NOMO-1 (cell line): Measurements from ENCODE around the gene STRAP.
A peak's percentile ranks its signal among the peaks of the same experiment; 100 is the strongest.
"Not testable (repeated sequence)": the region's sequence is repeated elsewhere in the genome, so short reads cannot be mapped to it uniquely, and the experiment has no call there.

Experiments
- DNase-seq, 2 experiments: peaks; one replicate each; lab custom pipeline; 2025; ENCODE audit not compliant: unreplicated experiment in 2 of 2; lab: John Stamatoyannopoulos, UW

STRAP gene

DNA sequence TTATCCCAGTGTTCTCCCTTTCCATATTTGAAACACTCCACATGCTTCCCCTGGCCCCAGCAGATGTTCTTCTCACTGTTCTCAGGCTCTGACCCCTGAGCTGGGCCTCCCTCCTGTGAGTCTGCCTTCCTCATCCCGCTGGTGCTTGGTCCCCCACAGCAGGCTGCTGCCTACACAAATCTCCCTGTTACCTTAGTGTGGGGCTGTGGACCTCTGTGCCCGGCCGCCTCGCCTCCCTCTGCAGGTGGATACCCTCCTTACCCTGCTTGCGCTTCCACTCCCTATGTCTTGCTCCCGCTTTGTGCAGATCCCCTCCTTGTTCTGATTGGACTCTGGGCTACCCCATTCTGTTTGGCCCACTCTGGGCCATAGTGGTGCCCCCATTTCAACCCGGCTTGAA lies 35.9 kb downstream of the STRAP start:
- DNase-seq, result no peak

DNA sequence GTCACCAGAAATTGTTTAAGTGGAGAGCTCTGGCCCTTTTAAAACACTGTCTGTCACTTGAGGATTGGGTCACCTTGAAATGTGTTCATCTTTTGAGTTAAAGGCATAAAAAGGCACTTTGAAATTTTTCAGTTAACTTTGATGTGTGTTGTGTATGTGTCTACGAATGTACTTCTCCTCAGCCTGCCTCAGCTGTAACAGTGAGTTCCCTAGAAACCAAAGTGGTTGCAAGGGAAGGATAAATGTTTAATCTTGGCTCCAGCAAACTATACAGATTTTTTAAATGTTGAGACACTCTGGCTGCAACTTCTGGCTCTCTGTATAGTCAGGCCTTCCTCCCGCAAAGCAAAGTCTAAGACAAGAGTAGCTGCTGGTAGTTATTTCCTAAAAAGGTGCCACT lies 37.2 kb downstream of the STRAP start:
- DNase-seq, result no peak

- no peak for DNase-seq
Measured at GRCh38 chr12:15924956-15925355, 42.8 kb downstream of the STRAP start.

GRCh38 chr12:15928346-15928745 lies 46.2 kb downstream of the STRAP start:
- no peak for DNase-seq

DNA sequence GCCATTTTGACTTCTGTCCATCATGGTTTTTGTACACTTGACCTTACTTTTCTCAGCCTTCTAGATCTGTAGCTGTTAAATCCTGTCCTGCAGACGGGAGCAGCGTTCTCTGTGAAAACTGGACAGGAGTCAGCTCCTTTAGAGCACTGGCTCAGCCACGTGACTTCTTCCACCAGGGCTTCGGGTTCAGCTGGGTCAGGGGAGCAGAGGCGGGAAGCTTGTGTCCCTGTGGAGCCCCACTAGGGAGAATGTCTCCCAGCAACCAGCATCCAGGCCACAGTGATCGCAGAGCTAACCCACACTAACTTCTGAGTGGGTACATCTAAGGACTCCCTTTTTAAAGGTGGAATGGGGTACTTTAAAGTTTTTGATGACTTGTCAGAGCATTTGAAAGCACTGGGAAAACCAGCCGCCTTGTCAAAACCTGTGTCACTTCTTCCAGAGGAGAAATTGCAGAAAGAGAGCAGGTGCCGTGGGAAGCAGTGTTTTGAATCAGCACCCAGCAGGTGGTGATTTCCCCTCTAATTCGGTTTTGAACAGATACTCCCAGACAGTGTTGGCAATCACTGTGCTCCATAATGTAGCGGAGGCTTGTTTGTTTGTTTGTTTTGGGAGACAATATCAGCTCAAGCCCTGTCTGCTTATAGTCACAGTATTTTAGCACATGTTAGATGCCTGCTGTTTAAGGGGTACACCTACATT lies 46.8 kb downstream of the STRAP start:
- DNase-seq, result no peak

- DNase-seq, result no peak
Measured at GRCh38 chr12:15931590-15932053, 49.4 kb downstream of the STRAP start.

GRCh38 chr12:15932327-15932726 lies 50.1 kb downstream of the STRAP start:
- no peak for DNase-seq

- DNase-seq, result no peak
Measured at GRCh38 chr12:15932971-15933370, 50.8 kb downstream of the STRAP start.

DNA sequence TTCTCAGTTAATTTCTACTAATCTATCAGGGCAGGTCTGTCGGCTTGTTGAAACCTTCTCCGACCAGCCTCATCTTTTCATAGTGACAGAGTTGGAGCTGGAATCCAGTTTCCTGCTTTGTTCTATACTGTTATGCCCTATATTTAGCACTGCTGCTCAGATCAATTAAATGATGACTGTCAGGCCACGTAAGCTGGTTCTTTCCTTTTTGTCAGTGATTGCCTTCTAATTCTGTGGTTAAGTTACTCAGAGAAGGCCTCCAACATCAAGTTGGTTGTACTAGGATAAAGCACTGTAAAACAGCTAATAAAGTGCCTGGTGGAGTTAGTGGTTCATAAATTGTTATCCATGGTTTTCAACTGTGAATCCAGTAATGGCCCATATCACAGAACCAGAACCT lies 51.6 kb downstream of the STRAP start:
- DNase-seq, result no peak

- DNase-seq, result no peak
Measured at GRCh38 chr12:15936751-15937150, 54.6 kb downstream of the STRAP start.

DNA sequence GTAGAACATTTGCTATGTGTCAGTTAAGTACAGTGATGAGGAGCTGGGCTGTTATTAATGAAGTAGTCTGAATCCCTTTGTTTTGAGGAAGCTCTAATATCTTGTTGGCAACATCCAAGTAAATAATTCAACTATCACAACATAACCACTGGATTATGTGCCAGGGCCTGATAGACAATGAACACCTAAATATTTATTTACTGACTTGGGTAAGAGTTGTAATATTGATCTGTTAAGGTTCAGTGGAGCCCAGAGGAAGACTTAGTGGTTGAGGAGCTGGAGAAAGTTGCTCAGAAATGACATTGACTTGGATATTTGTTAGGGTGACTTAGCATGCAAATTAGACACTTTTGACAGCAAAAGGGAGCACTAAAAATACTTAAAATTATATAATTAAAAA lies 55.7 kb downstream of the STRAP start:
- DNase-seq, result no peak

GRCh38 chr12:15939111-15939510 lies 56.9 kb downstream of the STRAP start:
- peak; percentile 38 to 69 for DNase-seq

GRCh38 chr12:15942475-15942874 lies 60.3 kb downstream of the STRAP start:
- no peak for DNase-seq

DNA sequence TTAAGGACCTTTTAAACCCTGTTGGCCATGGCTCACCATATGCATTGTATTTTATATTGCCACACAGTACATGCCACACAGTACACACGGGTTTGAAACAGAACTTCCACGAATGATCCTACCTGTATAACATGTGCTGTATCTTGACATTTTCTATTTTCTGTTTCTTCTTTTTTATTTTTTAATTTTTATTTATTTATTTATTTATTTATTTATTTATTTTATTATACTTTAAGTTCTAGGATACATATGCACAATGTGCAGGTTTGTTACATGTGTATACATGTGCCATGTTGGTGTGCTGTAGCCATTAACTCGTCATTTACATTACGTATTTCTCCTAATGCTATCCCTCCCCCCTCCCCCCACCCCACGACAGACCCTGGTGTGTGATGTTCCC lies 61.3 kb downstream of the STRAP start:
- DNase-seq, result not testable (repeated sequence)

DNA sequence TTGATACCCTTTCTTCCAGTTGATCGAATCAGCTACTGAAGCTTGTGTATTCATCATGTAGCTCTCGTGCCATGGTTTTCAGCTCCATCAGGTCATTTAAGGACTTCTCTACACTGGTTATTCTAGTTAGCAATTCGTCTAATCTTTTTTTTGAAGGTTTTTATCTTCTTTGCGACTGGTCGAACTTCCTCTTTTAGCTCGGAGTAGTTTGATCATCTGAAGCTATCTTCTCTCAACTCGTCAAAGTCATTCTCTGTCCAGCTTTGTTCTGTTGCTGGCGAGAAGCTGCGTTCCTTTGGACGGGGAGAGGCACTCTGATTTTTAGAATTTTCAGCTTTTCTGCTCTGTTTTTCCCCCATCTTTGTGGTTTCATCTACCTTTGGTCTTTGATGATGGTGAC lies 66.3 kb downstream of the STRAP start:
- not testable (repeated sequence) for DNase-seq
